Endothelial cell of umbilical vein (primary cell): ENCODE results near the gene AKAP1. TPM values are rescaled to one million over a fixed set of nuclear protein-coding genes. Genes with fewer than 3 reads are reported as not detected.

Experiments
- BruUV-seq: library from RNA; stranded (reverse); fragments of 400-500 nt; replicated peaks from 2 replicates; lab custom pipeline; 2021; lab: Mats Ljungman, UMichigan
- CTCF ChIA-PET: fragments of 300-600, 350-600 bp; sonication (Branson Sonifier 250); formaldehyde crosslinking; loops from one replicate; lab custom pipeline; 2021; ENCODE audit warnings: antibody characterized with exemption, inconsistent platforms; lab: Charles Lee
- POLR2A ChIA-PET: fragments of 300-600, 350-600 bp; sonication (Branson Sonifier 250); formaldehyde crosslinking; loops from one replicate; lab custom pipeline; 2021; ENCODE audit warnings: antibody characterized with exemption, inconsistent platforms; lab: Charles Lee
- DNase-seq: peaks from one replicate; pipeline ENCODE4 v3.0.0-alpha.2; 2011; ENCODE audit warnings: low read depth, low spot score
- FAIRE-seq: peaks from 2 replicates; lab custom pipeline; 2011; peaks lifted over from hg19 to GRCh38; lab: Jason Lieb, UNC
- H2AFZ ChIP-seq: 2 replicates; pipeline ENCODE4 v1.6.0; 2012; ENCODE audit warnings: low read depth, low read length, control low read depth, inconsistent platforms
- H3K27ac ChIP-seq: 2 replicates; pipeline ENCODE4 v1.5.1; 2011; ENCODE audit warnings: low read depth, mild to moderate bottlenecking, control low read depth, low read length, moderate library complexity; ENCODE audit not compliant: insufficient read depth
- H3K27me3 ChIP-seq, 2 experiments: 2 replicates each; pipeline versions ENCODE4 v1.6.0 to v1.6.1; 2011; ENCODE audit warnings: low read length in 2 of 2, mixed read lengths in 1 of 2; ENCODE audit not compliant: control insufficient read depth in 2 of 2, insufficient read depth in 2 of 2
- H3K36me3 ChIP-seq, 2 experiments: 2 replicates in 1 of 2; 3 replicates in 1 of 2; pipeline ENCODE4 v1.5.1; 2011; ENCODE audit warnings: low read length in 2 of 2, mild to moderate bottlenecking in 1 of 2, moderate library complexity in 1 of 2; ENCODE audit not compliant: control insufficient read depth in 2 of 2, insufficient read depth in 2 of 2; ENCODE audit errors: extremely low read depth in 1 of 2
- H3K4me1 ChIP-seq: 3 replicates; pipeline ENCODE4 v1.5.1; 2011; ENCODE audit warnings: mild to moderate bottlenecking, low read length; ENCODE audit not compliant: control insufficient read depth, insufficient read depth; ENCODE audit errors: extremely low read depth
- H3K4me2 ChIP-seq: 2 replicates; pipeline ENCODE4 v1.6.1; 2011; ENCODE audit warnings: low read length, control low read depth, mixed read lengths; ENCODE audit not compliant: insufficient read depth
- H3K4me3 ChIP-seq, 3 experiments: fragments of 200-600 bp in 1 of 3; sonication (generic), shearing (Covaris generic) in 1 of 3; replicated peaks in 1 of 3; 2 replicates each; pipeline ENCODE4 v1.5.1; 2011 to 2016; ENCODE audit warnings: control low read depth in 3 of 3, low read length in 3 of 3, mild to moderate bottlenecking in 2 of 3, inconsistent platforms in 1 of 3, low read depth in 1 of 3, moderate library complexity in 1 of 3; ENCODE audit not compliant: insufficient read depth in 1 of 3
- H3K79me2 ChIP-seq: 2 replicates; pipeline ENCODE4 v1.6.0; 2012; ENCODE audit warnings: low read length, inconsistent platforms; ENCODE audit not compliant: control insufficient read depth, insufficient read depth
- H3K9ac ChIP-seq: replicated peaks from 2 replicates; pipeline ENCODE3; 2011; ENCODE audit warnings: low read length, control low read depth; ENCODE audit not compliant: insufficient read depth; ENCODE audit errors: extremely low read depth
- H3K9me1 ChIP-seq: replicated peaks from 3 replicates; pipeline ENCODE4 v1.6.0; 2011; ENCODE audit warnings: mild to moderate bottlenecking, low read length; ENCODE audit not compliant: control insufficient read depth, insufficient read depth; ENCODE audit errors: extremely low read depth
- H3K9me3 ChIP-seq: replicated peaks from 2 replicates; pipeline ENCODE4 v1.5.1; 2012; ENCODE audit warnings: low read length, inconsistent platforms; ENCODE audit not compliant: control insufficient read depth, insufficient read depth
- H4K20me1 ChIP-seq: replicated peaks from 2 replicates; pipeline ENCODE3; 2011; ENCODE audit warnings: mild to moderate bottlenecking, low read length; ENCODE audit not compliant: control insufficient read depth, insufficient read depth; ENCODE audit errors: extremely low read depth
- EZH2 ChIP-seq: IDR thresholded peaks from 2 replicates; pipeline ENCODE4 v1.6.1; 2012; ENCODE audit warnings: borderline replicate concordance, low read depth, mild to moderate bottlenecking, moderate library complexity, low read length, inconsistent platforms; ENCODE audit not compliant: severe bottlenecking
- FOS ChIP-seq: IDR thresholded peaks from 2 replicates; pipeline ENCODE4 v1.6.1; 2011; ENCODE audit warnings: mild to moderate bottlenecking, low read length, moderate library complexity, borderline replicate concordance; ENCODE audit not compliant: insufficient read depth
- GATA2 ChIP-seq: IDR thresholded peaks from 2 replicates; pipeline ENCODE4 v1.7.0; 2011; ENCODE audit warnings: low read depth, mild to moderate bottlenecking, moderate library complexity, mixed read lengths, low read length; ENCODE audit not compliant: insufficient read length, insufficient read depth
- JUN ChIP-seq: IDR thresholded peaks from 2 replicates; pipeline ENCODE4 v1.6.1; 2011; ENCODE audit warnings: borderline replicate concordance, low read depth; ENCODE audit not compliant: insufficient read length, insufficient read depth
- MYC ChIP-seq: IDR thresholded peaks from one replicate; pipeline ENCODE4 v1.6.1; 2011; ENCODE audit warnings: mild to moderate bottlenecking, low read depth, low read length
- POLR2A ChIP-seq: IDR thresholded peaks from 2 replicates; pipeline ENCODE4 v1.6.1; 2012; ENCODE audit warnings: low read depth, mild to moderate bottlenecking, control low read depth, low read length
- POLR2AphosphoS5 ChIP-seq: IDR thresholded peaks from 2 replicates; pipeline ENCODE4 v1.6.1; 2012; ENCODE audit warnings: low read depth, mild to moderate bottlenecking, control low read depth, low read length, moderate library complexity; ENCODE audit not compliant: insufficient read depth
- dilution Hi-C: fragments of 300-500 bp; cut with MboI; formaldehyde crosslinking; loops from one replicate; pipeline ENCODE4 v1.15.0; 2019; ENCODE audit warnings: low sequenced_read_pairs; ENCODE audit not compliant: extremely low pct_ligation_motif_present
- intact Hi-C: fragments of 100-400 bp; cut with micrococcal nuclease; formaldehyde crosslinking; loops from one replicate; pipeline ENCODE4 v1.10.0; 2022
- polyA plus RNA-seq, 4 experiments: library from polyadenylated mRNA; depleted of rRNA in 3 of 4; stranded (reverse) in 3 of 4; unstranded in 1 of 4; fragments of >200 nt; gene quantifications; 2 replicates each; pipeline versions ENCODE4 v1.2.1 to v1.2.3, GENCODE V29; 2011 to 2012; ENCODE audit warnings: missing spikeins in 1 of 4
- total RNA-seq: library from RNA; stranded (reverse); gene quantifications from 2 replicates; pipeline ENCODE4 v1.2.3, GENCODE V29; 2021
- TF ChIP-seq, protein P1 (sequence below): IDR thresholded peaks from 2 replicates; pipeline ENCODE4 v1.6.1; 2011; ENCODE audit not compliant: insufficient read depth, insufficient read length
- TF ChIP-seq, protein P2 (sequence below), 2 donors: IDR thresholded peaks; 1 replicate in 1 of 2; 2 replicates in 1 of 2; pipeline ENCODE4 v1.5.1; 2011; ENCODE audit warnings: low read length in 2 of 2, mild to moderate bottlenecking in 2 of 2, moderate library complexity in 2 of 2, control low read depth in 1 of 2, inconsistent platforms in 1 of 2, low read depth in 1 of 2; ENCODE audit not compliant: insufficient read depth in 1 of 2; ENCODE audit errors: extremely low read depth in 1 of 2

The AKAP1 gene
- total and polyA plus RNA-seq, 2 donors (not counting 3 experiments of a cell fraction or from before 2014, with no cell fraction given) = 20.9 to 27.7 TPM

DNA sequence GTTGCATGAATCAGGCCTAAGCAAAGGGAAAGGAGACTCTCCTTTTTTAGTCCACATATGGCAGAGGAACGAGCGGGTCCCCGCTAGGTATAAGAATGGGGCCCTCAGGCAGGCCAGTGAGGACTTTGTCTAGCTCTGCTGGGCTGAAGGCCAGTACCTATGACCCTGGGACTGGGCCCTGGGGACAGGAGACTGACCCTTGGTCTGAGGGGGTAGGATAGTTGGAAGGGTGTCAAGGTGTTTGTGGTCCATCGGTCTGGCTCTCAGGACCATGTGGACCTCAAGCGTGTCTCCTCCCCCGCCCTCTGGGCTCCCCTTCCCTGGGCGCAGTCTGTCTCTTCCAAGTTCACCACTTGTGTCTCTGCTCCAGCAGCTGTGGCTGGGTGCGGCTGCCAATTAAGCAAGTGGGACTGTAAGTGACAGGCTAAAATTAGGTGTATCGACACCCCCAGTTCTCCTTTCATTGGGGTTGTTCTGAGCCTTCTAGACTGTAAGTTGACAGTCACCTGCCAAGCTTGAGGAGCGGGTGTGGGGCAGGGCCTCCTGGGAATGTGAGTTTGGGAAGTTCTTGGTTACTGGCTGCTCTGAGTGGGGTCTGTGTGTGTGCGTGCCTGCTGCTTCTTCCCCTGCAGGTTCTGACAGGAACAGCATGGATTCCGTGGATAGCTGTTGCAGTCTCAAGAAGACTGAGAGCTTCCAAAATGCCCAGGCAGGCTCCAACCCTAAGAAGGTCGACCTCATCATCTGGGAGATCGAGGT lies 24.5 kb downstream of the AKAP1 start:
- Histone ChIP-seq H3K27me3 (no peaks in the 10 kb centered on the region), H3K9ac (no peak overlapping the region), H3K79me2 (no peaks in the 10 kb centered on the region), H3K4me3 (no peak overlapping the region), H3K4me1 (no peaks in the 10 kb centered on the region), H3K9me1 (no peaks in the 10 kb centered on the region), H3K4me2 (no peak overlapping the region), H2AFZ (no peak overlapping the region), H3K27ac (no peak overlapping the region), H3K9me3 (no peaks in the 10 kb centered on the region), H4K20me1 (no peaks in the 10 kb centered on the region), H3K36me3 (no peaks in the 10 kb centered on the region)
- TF ChIP-seq, protein P1, sequence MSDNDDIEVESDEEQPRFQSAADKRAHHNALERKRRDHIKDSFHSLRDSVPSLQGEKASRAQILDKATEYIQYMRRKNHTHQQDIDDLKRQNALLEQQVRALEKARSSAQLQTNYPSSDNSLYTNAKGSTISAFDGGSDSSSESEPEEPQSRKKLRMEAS = no peak
- TF ChIP-seq POLR2AphosphoS5 = no peak
- TF ChIP-seq FOS = no peak
- no peak for TF ChIP-seq MYC
- TF ChIP-seq POLR2A = no peak
- TF ChIP-seq, protein P2, sequence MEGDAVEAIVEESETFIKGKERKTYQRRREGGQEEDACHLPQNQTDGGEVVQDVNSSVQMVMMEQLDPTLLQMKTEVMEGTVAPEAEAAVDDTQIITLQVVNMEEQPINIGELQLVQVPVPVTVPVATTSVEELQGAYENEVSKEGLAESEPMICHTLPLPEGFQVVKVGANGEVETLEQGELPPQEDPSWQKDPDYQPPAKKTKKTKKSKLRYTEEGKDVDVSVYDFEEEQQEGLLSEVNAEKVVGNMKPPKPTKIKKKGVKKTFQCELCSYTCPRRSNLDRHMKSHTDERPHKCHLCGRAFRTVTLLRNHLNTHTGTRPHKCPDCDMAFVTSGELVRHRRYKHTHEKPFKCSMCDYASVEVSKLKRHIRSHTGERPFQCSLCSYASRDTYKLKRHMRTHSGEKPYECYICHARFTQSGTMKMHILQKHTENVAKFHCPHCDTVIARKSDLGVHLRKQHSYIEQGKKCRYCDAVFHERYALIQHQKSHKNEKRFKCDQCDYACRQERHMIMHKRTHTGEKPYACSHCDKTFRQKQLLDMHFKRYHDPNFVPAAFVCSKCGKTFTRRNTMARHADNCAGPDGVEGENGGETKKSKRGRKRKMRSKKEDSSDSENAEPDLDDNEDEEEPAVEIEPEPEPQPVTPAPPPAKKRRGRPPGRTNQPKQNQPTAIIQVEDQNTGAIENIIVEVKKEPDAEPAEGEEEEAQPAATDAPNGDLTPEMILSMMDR (IDR thresholded peaks at IDR 0.05; ENCODE audit: extremely low read depth in 1 of 2, insufficient read depth in 1 of 2, low read depth in 1 of 2, low read length in 2 of 2) = no peak
- no peak for TF ChIP-seq JUN
- no peak for TF ChIP-seq GATA2
- no peak for TF ChIP-seq EZH2
- FAIRE-seq (no peak), DNase-seq (no peak)
- CTCF ChIA-PET = interaction anchor here (1.1 kb wide), 1 partner anchor 11 kb away, joined by 4 read pairs; no protein-coding TSS in a partner anchor
- intact Hi-C loops = no loop called here
- POLR2A ChIA-PET = no interaction called here
- no TSS peak for BruUV-seq
- dilution Hi-C loops = no loop called here
